ENCODE results near the gene PSMG1.

GRCh38 chr21:39125752-39126485, 57.3 kb downstream of the PSMG1 start:
- TF ChIP-seq, protein P1, sequence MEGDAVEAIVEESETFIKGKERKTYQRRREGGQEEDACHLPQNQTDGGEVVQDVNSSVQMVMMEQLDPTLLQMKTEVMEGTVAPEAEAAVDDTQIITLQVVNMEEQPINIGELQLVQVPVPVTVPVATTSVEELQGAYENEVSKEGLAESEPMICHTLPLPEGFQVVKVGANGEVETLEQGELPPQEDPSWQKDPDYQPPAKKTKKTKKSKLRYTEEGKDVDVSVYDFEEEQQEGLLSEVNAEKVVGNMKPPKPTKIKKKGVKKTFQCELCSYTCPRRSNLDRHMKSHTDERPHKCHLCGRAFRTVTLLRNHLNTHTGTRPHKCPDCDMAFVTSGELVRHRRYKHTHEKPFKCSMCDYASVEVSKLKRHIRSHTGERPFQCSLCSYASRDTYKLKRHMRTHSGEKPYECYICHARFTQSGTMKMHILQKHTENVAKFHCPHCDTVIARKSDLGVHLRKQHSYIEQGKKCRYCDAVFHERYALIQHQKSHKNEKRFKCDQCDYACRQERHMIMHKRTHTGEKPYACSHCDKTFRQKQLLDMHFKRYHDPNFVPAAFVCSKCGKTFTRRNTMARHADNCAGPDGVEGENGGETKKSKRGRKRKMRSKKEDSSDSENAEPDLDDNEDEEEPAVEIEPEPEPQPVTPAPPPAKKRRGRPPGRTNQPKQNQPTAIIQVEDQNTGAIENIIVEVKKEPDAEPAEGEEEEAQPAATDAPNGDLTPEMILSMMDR (IDR thresholded peaks at IDR 0.05), result peak; percentile 39 to 76 (median 67)
- TF ChIP-seq POLR2A (IDR thresholded peaks at IDR 0.05), result no peak
- TF ChIP-seq POLR2AphosphoS5 (IDR thresholded peaks at IDR 0.05), result peak; percentile 11 to 50
- TF ChIP-seq EP300 (IDR thresholded peaks at IDR 0.05), result no peak
